ENCODE results near the gene CNTN4. TPM values are rescaled to one million over a fixed set of nuclear protein-coding genes. Genes with fewer than 3 reads are reported as not detected.

Gene CNTN4
- total RNA-seq, 2 donors from 2014 or later = 9.1 to 16.8 TPM

DNA sequence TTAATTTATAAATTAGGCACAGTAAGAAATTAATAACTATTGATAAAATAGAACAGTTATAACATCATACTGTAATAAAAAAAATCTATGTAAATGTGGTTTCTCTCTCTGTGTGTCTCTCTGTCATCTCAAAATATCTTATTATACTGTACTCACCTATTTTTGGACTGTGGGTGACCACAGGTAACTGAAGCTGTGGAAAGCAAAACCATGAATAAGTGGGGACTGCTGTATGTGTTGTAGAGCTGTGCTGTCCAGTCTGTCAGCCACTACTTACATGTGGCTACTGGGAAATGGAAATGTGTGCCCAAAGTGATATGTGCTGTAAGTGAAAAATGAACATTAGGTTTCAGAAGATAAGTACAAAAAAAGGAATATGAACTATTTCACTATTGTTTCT, 145.5 kb downstream of the CNTN4 start:
- DNase-seq = no peak
- intact Hi-C loops (cut with DNase I, micrococcal nuclease) = no loop called here
- no peak for ATAC-seq

DNA sequence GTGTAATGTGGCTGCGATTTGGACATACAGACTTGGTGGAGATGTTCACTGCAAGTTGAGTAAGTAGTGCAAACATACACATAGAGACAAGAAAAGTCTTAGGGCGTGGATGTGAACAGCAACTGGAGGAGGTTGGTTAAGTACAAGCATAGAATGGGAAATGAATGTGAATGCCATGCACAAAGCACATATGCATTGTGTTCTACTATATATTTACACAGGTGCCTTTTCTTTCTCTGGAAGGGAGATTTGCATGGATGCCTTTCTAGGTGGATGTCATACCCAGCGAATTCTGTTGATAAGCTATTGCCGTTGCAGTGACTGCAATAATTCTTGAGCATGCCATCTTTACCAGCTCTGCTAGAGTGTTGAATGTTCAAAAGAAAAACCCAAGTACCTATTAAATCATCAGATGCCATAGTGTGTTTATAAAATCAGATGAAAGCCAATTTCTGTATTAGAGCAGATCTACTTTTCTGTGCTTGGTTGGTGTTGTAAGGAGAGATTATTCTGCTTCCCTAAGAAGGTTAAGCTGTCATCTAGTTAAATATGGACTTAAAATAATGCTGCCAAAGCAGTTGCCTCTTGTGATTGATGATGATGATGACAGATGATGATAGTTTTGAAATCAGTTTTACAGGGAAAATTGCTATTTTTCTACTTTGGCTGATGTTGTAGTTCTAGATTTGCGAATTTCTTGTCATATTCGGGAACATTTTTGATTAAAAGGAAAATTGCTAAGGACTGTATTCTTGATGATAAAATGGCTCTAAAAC, 148.4 kb downstream of the CNTN4 start:
- no peak for ATAC-seq
- intact Hi-C loops (cut with DNase I, micrococcal nuclease) = no loop called here
- no peak for DNase-seq

DNA sequence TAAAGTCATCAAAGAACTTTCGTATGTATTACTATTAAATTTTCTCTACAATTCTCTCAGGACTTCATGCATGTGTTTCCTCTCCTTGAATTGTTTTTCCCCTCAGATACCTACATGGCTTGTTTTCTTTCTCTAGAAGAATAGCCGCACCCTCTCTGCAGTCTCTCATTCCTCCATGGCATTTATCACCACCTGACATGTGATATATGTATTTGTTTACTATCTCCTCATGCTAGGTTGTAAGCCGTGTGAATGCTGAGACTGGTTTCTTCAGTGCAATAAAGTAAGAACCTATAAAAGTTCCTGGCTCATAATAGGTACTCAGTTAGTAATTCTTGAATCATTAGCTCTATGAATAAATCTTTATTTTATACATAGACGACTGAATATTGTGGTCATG, 149.2 kb downstream of the CNTN4 start:
- DNase-seq (no peak), ATAC-seq (peak; percentile 67)
- intact Hi-C loops (cut with DNase I, micrococcal nuclease) = no loop called here

DNA sequence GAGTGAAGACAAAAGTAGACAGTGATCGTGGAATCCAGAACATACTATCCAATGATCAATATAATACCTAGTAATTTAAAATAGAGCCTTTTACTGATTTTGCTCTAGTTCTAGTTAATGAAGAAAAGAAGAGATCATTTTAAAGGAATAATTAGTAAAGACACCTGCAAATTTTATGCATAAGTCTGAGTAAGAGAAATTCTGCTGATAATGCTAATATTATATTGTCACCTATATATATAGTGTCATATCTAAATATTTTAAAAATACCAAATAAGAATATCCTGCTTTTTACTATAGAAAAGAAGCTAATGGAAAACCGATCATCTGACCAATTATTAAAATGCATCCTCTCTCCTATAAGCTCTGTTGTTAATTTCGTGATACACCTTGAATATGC, 152.1 kb downstream of the CNTN4 start:
- DNase-seq = no peak
- intact Hi-C loops (cut with DNase I, micrococcal nuclease) = no loop called here
- ATAC-seq = no peak

DNA sequence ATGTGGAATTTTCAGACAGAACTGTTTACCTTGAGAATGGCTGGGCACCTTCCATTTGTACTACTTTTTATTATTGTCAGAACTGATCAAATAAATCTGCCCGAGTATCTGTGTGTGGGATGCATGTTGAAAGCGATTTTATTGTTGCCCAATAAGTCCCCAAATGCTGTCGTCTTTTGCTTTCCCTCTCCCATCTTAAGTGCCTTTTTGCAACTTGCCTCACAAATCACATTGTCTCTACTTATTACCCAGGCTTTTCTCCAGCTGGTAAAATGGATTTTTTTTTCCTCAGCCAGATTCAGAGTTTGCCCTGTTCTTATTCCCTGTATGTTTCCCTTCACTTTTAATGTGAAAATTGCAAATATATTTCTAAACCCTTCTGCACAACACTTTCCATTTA, 163.1 kb downstream of the CNTN4 start:
- DNase-seq (no peak), ATAC-seq (no peak)
- intact Hi-C loops (cut with DNase I, micrococcal nuclease) = no loop called here

DNA sequence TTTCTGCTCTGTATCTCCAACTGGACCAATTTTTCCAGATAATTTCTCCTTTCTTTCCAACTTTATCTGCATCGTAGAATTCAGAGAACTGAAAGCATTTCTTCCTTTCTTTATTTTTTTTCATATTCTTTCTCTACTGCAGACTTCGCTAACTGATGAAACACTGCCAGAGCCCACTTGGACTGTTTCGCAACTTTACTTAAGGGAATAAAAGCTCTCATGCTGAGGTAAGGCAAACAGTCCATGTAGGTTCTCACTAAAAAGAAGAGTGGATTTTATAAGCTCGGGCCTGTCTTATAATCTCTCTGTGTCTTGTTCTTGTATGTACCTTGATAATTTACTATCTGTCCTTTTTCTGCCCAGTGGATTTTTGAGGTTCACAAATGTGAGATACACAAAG, 163.5 kb downstream of the CNTN4 start:
- ATAC-seq = no peak
- intact Hi-C loops (cut with DNase I, micrococcal nuclease) = no loop called here

DNA sequence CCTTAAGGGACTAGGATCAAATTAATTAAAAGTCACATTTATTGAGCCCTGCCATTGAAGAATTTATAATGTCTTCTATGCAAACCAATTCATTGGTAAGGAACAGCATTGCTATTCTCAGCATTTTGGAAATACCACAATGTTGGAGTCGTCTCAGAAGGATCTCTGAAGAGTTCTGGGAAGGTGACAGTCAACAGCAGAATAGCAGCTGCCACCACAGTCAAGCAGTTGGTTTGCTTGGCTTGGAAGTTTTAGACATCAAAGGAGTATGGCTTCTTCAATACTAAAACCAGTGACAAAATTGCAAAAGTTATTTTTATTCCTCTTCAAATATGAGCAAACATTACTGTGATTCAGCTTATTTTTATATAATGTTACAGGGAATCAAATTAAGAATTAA, 167.9 kb downstream of the CNTN4 start:
- intact Hi-C loops (cut with DNase I, micrococcal nuclease) = no loop called here

More for the DNA sequence above, 163.5 kb downstream of the CNTN4 start:
- DNase-seq = no peak

DNA sequence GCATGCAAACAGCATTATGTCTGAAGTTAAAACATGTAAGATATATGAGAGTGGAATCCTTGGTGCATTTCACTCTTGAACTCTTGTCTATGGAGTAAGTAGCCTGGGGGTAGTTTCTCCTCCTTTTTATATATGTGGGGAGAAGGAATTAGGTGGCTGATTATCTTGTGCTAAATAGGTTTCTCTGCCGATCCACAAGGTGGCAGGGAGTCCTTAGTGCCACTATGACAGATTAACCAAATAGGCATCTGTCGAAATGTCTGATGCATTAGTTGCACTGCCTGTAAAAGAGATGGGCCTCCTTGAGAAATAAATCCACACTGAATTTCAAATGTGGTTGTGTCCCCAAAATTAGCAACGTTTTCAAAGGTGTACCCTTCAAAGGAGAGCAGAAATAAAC, 170.1 kb downstream of the CNTN4 start:
- intact Hi-C loops (cut with DNase I, micrococcal nuclease) = no loop called here
- ATAC-seq (no peak), DNase-seq (no peak)

More for the DNA sequence above, 167.9 kb downstream of the CNTN4 start:
- no peak for ATAC-seq
- DNase-seq = no peak

DNA sequence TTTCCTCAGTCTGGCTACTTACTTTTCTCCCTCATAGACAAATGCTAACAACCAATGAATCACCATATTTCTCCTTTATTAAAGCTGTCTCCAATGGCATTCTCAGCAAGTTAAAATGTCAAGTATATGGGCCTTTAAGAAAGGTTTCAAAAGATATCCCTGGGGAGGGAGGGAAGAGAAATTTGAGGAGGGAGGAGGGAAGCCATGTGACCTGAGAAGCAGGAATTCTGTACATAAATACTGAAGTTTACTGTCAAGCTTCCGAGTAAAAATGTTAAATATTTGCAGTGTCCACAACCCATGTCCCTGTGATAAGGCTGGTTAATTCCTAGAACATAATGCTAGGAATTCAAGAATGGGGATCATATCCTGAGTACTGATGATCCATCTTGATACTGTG, 175.9 kb downstream of the CNTN4 start:
- no peak for ATAC-seq
- intact Hi-C loops (cut with DNase I, micrococcal nuclease) = no loop called here
- no peak for DNase-seq

DNA sequence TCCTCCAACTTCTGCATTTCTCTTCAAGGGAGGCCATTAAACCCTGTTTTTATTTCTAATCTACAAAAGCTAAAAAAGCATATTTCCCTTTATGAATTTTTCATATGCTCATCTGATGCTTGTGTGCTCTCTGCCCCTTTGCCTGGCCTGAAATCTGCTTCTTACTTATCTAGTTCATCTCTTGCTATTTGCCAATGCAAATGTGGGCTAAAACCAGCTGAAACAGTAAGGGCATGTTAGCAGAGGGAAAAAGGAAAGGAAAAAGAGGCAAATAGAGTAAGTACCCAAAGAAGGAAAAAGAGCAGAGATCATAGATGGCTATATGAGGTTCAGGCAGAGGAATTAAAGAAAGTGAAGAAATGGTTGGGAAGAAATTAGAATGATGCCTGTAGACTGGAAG, 185.2 kb downstream of the CNTN4 start:
- intact Hi-C loops (cut with DNase I, micrococcal nuclease) = no loop called here
- ATAC-seq = no peak
- DNase-seq = no peak

DNA sequence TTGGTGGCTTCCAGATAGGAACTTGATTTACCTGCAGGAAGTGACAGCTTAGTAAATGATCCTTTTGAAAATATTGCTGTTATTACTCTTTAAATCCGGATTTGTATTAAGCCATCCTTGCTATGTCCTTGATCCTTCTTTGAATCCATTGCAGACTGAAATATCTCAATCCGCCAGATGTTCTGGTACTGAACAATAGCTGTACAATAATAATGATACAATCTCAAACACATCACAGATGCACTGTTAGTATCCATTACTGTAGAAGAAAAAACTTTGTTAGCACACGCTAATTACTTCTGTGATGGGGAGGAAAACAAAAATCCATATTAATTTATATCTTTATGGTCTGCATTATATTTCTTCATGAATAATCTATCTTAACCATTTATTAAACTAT, 202.3 kb downstream of the CNTN4 start:
- no peak for DNase-seq

DNA sequence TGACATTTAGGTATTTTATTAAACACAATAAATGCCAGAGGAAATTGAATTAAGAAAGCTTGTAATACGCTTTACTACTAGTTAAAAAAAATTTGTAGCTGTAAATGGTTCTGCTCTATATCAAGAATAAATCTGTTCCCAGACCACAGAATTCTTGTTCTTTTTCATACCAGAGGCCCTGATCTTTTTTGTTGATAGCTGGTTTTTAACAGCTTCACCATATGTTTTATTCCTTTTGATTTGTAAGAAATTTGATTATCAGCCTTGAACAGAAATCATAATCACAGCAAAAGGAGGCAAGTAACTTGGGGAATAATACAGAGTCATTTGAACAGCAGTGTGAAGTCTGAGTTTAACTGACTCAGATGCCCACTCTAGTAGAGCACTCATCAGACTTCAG, 202.7 kb downstream of the CNTN4 start:
- no peak for ATAC-seq
- intact Hi-C loops (cut with DNase I, micrococcal nuclease) = no loop called here
- DNase-seq = no peak

More for the DNA sequence above, 202.3 kb downstream of the CNTN4 start:
- no peak for ATAC-seq
- intact Hi-C loops (cut with DNase I, micrococcal nuclease) = no loop called here

DNA sequence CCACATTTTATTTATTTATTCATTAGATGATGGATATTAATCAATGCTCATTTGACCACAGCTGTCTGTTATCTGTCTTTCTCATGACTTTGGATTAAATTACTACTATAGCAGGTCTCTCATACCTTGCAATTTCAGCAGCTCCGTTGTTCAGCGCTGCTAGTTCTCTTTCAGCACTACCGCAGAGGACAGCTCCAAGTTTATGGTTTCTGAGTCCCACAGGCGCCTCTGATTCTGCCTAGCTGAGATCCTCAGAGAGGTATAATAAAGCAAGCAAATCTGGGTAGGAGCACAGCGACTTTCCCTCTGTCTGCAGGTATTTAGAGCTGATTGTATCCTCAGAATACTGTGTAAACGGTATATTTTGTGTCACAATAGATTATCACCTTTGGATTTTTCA, 204.9 kb downstream of the CNTN4 start:
- DNase-seq (peak in 1 of 2 donors; percentile 34), ATAC-seq (peak; percentile 58)
- intact Hi-C loops (cut with DNase I, micrococcal nuclease) = no loop called here

DNA sequence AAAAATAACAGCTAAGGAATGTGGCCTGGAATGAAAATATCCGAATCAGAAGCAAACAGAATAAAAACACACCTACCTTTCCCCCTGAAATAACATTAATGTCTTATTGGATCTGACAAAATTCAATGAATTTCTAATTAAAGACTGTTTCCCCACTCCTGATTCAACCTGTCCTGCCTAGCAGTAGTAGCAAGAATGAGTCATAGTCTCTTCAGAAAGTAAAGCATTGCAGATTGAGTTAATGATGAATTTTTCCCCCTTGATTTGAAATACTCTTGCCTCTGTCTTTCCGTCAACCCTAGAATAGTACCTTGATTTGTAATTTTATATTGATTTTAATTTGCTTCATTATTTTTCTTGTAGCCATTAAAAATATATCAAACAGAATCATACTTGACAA, 212.4 kb downstream of the CNTN4 start:
- ATAC-seq (no peak), DNase-seq (no peak)
- intact Hi-C loops (cut with DNase I, micrococcal nuclease) = no loop called here

DNA sequence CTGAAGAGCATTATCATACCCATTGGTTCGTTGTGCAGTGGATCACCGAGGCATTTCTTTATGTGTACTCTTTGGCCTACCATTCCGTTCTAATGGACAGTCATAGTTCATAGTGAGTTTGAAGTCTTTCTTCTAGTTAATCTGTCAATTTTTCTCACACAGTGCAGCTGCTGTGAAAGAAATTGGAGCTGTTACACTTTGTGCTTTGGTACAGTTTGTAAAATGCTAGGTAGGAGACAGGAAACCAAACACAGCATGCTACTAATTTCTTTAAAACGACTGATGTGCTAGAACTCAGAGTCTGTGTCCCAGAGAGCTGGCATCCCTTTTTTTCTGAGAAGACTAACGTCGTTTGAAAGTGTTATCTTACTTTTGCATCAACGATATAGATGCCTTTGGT, 218.9 kb downstream of the CNTN4 start:
- ATAC-seq (no peak), DNase-seq (no peak)
- intact Hi-C loops (cut with DNase I, micrococcal nuclease) = no loop called here

DNA sequence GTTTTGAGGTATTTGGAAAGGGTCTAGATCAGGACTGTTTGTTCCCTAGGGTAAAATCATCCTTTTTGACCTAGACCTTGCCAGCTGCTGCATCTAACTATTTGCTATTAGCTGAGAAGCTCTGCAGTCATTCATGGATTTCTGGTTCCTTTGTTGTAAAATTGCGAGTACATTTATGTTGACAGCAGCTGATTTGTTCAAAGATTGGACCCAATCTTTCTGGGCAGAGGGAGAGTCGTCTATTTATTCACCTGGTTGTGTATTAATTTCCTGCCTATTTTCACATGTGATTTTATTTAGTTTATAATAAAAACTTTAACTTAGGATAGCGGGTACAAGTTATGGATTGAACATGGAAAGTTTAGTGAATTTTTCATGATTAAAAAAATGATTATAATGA, 236.3 kb downstream of the CNTN4 start:
- intact Hi-C loops (cut with DNase I, micrococcal nuclease) = no loop called here
- ATAC-seq (no peak), DNase-seq (no peak)

DNA sequence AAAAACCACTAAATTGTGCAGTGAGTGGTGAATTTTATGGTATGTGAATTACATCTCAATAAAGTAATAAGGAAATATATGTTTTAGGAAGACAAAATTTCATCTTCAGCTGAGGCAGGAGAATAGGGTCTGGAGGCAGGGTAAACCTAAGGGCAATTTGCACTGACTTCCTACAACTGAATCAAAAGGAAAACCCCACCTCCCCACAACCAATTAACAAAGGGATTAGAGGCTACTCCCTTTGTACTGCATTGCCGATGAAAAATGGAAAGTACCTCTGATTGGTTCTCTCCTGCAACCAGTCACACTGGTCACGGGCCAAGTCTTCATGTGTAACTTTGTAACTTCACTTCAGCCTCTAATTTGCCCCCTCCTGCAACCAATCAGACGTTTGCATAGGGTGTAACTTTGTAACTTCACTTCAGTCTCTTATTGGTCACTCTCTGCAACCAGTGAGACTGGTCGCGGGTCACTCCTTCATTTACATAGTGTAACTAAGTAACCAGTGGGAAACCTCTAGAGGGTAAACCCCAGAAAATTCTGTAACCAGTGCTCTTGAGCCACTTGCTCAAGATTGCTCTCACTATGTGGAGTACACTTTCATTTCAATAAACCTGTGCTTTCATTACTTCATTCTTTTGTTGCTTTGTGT, 244.5 kb downstream of the CNTN4 start:
- ATAC-seq = peak; percentile 85
- peak in 1 of 2 donors; percentile 33 for DNase-seq
- intact Hi-C loops (cut with DNase I, micrococcal nuclease) = no loop called here

DNA sequence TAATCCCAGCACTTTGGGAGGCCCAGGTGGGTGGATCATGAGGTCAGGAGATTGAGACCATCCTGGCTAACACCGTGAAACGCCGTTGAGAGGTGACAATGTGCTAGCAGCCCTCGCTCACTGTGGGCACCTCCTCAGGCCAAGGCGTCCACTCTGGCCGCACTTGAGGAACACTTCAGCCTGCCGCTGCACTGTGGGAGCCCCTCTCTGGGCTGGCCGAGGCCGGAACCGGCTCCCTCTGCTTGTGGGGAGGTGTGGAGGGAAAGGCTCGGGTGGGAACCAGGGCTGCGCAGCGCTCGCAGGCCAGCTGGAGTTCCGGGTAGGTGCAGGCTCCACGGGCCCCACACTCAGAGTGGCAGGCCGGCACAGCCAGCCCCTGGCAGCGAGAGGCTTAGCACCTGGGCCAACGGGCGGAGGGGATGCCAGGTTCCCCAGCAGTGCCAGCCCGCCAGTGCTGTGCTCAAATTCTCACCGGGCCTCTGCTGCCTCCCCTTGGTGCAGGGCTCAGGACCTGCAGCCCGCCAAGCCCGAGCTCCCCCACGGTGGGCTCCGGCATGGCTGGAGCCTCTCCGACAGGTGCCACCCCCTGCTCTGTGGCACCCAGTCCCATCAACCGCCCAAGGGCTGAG, 253.6 kb downstream of the CNTN4 start:
- ATAC-seq (no peak), DNase-seq (no peak)
- intact Hi-C loops (cut with DNase I, micrococcal nuclease) = no loop called here

DNA sequence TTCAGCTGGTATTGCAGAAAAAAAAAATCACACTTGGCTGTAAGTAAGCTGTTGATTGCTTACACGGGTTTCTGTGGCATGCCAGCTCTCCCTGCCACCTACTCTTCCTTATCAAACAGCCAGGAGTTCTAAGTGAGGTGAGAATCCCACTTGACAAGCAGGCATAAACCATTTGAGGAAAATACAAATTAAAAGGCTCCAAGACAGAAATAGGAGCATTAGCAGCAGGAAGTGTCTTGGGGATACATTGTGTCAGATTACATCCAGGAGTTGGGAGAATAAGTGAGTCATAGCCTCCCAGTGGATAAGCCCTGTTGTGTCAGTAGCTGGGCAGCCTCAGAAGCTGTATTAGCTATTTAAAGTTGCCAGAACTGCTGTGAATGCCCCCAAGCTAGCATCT, 256.0 kb downstream of the CNTN4 start:
- intact Hi-C loops (cut with DNase I, micrococcal nuclease) = no loop called here
- DNase-seq (no peak), ATAC-seq (no peak)

DNA sequence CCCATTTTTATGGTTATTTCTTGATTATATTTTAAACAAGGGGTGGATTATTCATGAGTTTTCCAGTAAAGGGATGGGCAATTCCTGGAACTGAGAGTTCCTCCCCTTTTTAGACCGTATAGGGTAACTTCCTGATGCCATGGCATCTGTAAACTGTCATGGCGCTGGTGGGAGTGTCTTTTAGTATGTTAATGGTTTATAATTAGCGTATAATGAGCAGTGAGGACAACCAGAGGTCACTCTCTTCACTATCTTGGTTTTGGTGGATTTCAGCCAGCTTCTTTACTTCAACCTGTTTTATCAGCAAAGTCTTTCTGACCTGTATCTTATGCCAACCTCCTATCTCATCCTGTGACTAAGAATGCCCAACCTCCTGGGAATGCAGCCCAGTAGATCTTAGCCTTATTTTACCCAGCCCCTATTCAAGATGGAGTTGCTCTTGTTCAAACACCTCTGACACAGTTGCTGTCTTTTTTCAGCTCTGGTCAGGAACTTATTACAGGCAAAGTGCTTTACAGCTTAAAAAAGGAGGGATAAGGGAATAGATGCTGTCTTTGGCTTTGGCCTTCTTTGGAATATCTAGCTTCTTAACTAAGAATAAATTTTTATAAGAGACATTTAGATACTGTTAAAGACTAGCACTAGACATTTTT, 257.8 kb downstream of the CNTN4 start:
- ATAC-seq (no peak), DNase-seq (no peak)
- intact Hi-C loops (cut with DNase I, micrococcal nuclease) = no loop called here
